Measurements from ENCODE around the gene DCAKD. TPM values are rescaled to one million over a fixed set of nuclear protein-coding genes. Genes with fewer than 3 reads are reported as not detected.

DCAKD gene
- total RNA-seq, 2 donors from 2014 or later = 37.3 to 46.1 TPM

DNA sequence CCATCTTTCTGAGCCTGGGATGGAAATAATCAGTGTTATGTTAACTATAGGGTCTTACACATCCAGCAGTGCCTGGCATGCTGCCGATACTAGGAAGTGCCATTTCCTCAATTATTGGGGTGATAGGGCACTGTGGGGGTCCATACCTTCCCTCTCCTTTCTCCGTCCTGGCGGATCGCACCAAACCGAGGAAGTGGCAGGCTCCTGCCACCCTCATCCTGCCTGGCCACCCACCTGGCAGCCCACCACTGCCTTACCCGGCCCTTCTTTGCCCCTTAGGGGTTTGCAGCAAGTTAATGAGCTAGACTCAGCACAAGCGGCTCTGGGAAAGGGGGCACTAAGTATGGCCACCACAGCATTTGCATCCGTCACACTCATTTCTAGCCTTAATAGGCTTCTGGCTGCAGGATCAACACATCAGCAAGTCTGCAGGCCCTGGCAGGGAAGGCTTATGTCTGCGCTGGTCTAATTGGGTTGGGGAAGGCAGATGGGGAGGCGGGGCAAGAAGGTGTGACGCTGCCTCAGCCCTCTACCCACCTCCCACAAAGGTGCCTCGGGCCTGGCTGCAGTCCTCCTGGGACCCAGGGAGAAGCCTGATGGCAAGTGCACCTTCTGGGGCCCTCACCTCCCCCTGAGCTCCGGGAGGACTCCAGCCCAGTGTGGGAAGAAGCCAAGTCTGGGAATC is 28.6 kb downstream of the DCAKD start:
- TF ChIP-seq, protein P1, sequence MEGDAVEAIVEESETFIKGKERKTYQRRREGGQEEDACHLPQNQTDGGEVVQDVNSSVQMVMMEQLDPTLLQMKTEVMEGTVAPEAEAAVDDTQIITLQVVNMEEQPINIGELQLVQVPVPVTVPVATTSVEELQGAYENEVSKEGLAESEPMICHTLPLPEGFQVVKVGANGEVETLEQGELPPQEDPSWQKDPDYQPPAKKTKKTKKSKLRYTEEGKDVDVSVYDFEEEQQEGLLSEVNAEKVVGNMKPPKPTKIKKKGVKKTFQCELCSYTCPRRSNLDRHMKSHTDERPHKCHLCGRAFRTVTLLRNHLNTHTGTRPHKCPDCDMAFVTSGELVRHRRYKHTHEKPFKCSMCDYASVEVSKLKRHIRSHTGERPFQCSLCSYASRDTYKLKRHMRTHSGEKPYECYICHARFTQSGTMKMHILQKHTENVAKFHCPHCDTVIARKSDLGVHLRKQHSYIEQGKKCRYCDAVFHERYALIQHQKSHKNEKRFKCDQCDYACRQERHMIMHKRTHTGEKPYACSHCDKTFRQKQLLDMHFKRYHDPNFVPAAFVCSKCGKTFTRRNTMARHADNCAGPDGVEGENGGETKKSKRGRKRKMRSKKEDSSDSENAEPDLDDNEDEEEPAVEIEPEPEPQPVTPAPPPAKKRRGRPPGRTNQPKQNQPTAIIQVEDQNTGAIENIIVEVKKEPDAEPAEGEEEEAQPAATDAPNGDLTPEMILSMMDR (IDR thresholded peaks at IDR 0.05) = no peak
- DNase-seq (ENCODE audit: low spot score) = no peak
- no peaks in the 10 kb centered on the region for H3K27me3 ChIP-seq
- H3K9me3 ChIP-seq = no peaks in the 10 kb centered on the region
- H3K36me3 ChIP-seq = no peaks in the 10 kb centered on the region
- no peak overlapping the region for H3K4me3 ChIP-seq
- peaks cover 0 to 45% of the 10 kb centered on the region in 2 donors for H3K4me1 ChIP-seq
- no peak overlapping the region for H3K27ac ChIP-seq

GRCh38 chr17:45022288-45022648 is 29.2 kb downstream of the DCAKD start:
- Histone ChIP-seq H3K27ac (peak overlapping the region; percentile 74 to 75), H3K9me3 (no peaks in the 10 kb centered on the region), H3K4me1 (peaks cover 0 to 45% of the 10 kb centered on the region in 2 donors), H3K27me3 (no peaks in the 10 kb centered on the region), H3K4me3 (peak overlapping the region in 1 of 2 donors; percentile 46), H3K36me3 (no peaks in the 10 kb centered on the region)
- TF ChIP-seq, protein P1 (IDR thresholded peaks at IDR 0.05) = peak in 1 of 2 donors; percentile 18
- no peak for DNase-seq (ENCODE audit: low spot score)

GRCh38 chr17:45021607-45022287 is 29.7 kb downstream of the DCAKD start:
- Histone ChIP-seq H3K36me3 (no peaks in the 10 kb centered on the region), H3K9me3 (no peaks in the 10 kb centered on the region), H3K4me3 (peak overlapping the region; percentile 25 to 46), H3K27me3 (no peaks in the 10 kb centered on the region), H3K4me1 (peaks cover 0 to 45% of the 10 kb centered on the region in 2 donors), H3K27ac (peak overlapping the region; percentile 74 to 75)
- no peak for DNase-seq (ENCODE audit: low spot score)
- TF ChIP-seq, protein P1 (IDR thresholded peaks at IDR 0.05) = peak; percentile 97 to 99

- TF ChIP-seq, protein P1 (IDR thresholded peaks at IDR 0.05) = no peak
- Histone ChIP-seq H3K4me1 (peaks cover 0 to 45% of the 10 kb centered on the region in 2 donors), H3K4me3 (no peak overlapping the region), H3K9me3 (no peaks in the 10 kb centered on the region), H3K36me3 (no peaks in the 10 kb centered on the region), H3K27me3 (no peaks in the 10 kb centered on the region), H3K27ac (peak overlapping the region; percentile 74 to 75)
- DNase-seq (ENCODE audit: low spot score) = no peak
Measured at GRCh38 chr17:45020354-45021138, 30.9 kb downstream of the DCAKD start.

GRCh38 chr17:45018848-45019711 is 32.4 kb downstream of the DCAKD start:
- Histone ChIP-seq H3K4me3 (peak overlapping the region; percentile 31 to 63), H3K36me3 (no peaks in the 10 kb centered on the region), H3K27ac (peak overlapping the region; percentile 33 to 59), H3K27me3 (no peaks in the 10 kb centered on the region), H3K4me1 (peaks cover 0 to 45% of the 10 kb centered on the region in 2 donors), H3K9me3 (no peaks in the 10 kb centered on the region)
- DNase-seq (ENCODE audit: low spot score) = no peak
- TF ChIP-seq, protein P1 (IDR thresholded peaks at IDR 0.05) = peak; percentile 51 to 52
